MM.1S (cell line): ENCODE measurements around the gene BCL11B.

Source experiments
- DNase-seq: peaks from one replicate; pipeline ENCODE4 v3.0.0-alpha.2; 2015
- H2AFZ ChIP-seq: fragments of 300-600 bp; sonication (generic); 2 replicates; pipeline ENCODE4 v1.6.0; 2016; ENCODE audit warnings: antibody characterized with exemption, low read length
- H3F3A ChIP-seq: fragments of 300-600 bp; sonication (generic); 2 replicates; pipeline ENCODE4 v1.6.1; 2016; ENCODE audit warnings: mild to moderate bottlenecking, antibody characterized with exemption, low read length, moderate library complexity, mixed read lengths; ENCODE audit not compliant: insufficient read depth
- H3K27ac ChIP-seq: fragments of 300-600 bp; sonication (generic); 2 replicates; pipeline ENCODE4 v1.5.1; 2016; ENCODE audit warnings: mild to moderate bottlenecking, low read length
- H3K27me3 ChIP-seq: fragments of 300-600 bp; sonication (generic); replicated peaks from 2 replicates; pipeline ENCODE4 v1.6.0; 2016; ENCODE audit warnings: low read length; ENCODE audit not compliant: insufficient read depth
- H3K36me3 ChIP-seq: fragments of 300-600 bp; sonication (generic); replicated peaks from 2 replicates; pipeline ENCODE4 v1.6.1; 2016; ENCODE audit warnings: mild to moderate bottlenecking, low read length, mixed read lengths; ENCODE audit not compliant: insufficient read depth
- H3K4me1 ChIP-seq: fragments of 300-600 bp; sonication (generic); 2 replicates; pipeline ENCODE4 v1.6.1; 2016; ENCODE audit warnings: low read length, mixed read lengths
- H3K4me2 ChIP-seq: fragments of 300-600 bp; sonication (generic); 2 replicates; pipeline ENCODE4 v1.6.0; 2016; ENCODE audit warnings: low read depth, low read length
- H3K4me3 ChIP-seq: fragments of 300-600 bp; sonication (generic); 2 replicates; pipeline ENCODE4 v1.5.1; 2016; ENCODE audit warnings: low read length, mixed read lengths
- H3K79me2 ChIP-seq: fragments of 300-600 bp; sonication (generic); 2 replicates; pipeline ENCODE4 v1.6.1; 2016; ENCODE audit warnings: mixed run types, low read length, mixed read lengths
- H3K9ac ChIP-seq: fragments of 300-600 bp; sonication (generic); 2 replicates; pipeline ENCODE4 v1.6.1; 2016; ENCODE audit warnings: low read length, mixed read lengths
- H3K9me2 ChIP-seq: fragments of 300-600 bp; sonication (generic); replicated peaks from 2 replicates; pipeline ENCODE4 v1.6.1; 2016; ENCODE audit warnings: mild to moderate bottlenecking, low read length, mixed read lengths; ENCODE audit not compliant: insufficient read depth
- H3K9me3 ChIP-seq: fragments of 300-600 bp; sonication (generic); replicated peaks from 2 replicates; pipeline ENCODE4 v1.6.1; 2016; ENCODE audit warnings: mild to moderate bottlenecking, low read length, mixed read lengths; ENCODE audit not compliant: insufficient read depth
- H4K20me1 ChIP-seq: fragments of 300-600 bp; sonication (generic); 2 replicates; pipeline ENCODE4 v1.6.1; 2016; ENCODE audit warnings: mild to moderate bottlenecking, low read length, moderate library complexity, mixed read lengths; ENCODE audit not compliant: insufficient read depth
- EZH2 ChIP-seq: fragments of 300-600 bp; sonication (generic); optimal IDR thresholded peaks from 2 replicates; pipeline ENCODE3; 2017; ENCODE audit warnings: low read depth, mild to moderate bottlenecking, antibody characterized with exemption, low read length, mixed read lengths
- EZH2phosphoT487 ChIP-seq: fragments of 300-600 bp; sonication (generic); IDR thresholded peaks from 2 replicates; pipeline ENCODE4 v1.6.1; 2018; ENCODE audit warnings: antibody characterized with exemption, low read length
- TF ChIP-seq, protein P1 (sequence below): fragments of 300-600 bp; sonication (generic); IDR thresholded peaks from 2 replicates; pipeline ENCODE4 v1.5.1; 2016; ENCODE audit warnings: antibody characterized with exemption, low read length, mixed read lengths

BCL11B gene

DNA sequence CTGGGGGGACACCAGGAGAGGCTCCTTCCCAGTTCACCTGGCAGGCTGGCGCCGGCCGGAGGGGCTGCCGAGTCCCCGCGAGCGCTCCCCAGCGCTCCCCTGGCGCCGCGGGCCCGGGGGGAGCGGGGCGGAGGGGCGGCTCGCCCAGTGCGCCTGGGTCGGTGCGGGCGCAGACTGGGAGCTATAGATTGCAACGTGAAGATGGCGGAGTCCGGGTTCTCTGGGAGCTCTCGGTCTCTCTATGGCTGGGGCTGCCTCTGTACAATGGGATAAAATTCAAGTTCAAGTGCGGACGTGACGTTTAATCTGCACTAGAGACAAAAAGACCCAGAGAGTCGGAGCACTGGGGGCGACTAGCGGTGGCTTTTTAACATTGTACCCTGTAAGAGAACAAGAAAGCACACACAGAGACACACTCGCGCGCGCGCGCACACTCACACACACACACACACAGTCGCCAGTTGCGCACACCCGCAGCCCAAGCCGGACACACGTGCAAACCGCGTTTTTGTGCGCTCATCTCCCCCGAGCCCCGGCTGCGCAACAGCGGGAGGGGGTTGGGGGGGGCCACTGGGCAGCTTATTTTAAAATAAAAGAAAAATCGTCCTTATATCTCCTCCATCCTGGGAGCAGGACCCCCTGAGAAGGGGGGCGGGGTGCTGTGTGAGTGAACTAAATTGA, at the start of gene BCL11B:
BCL11B (minus strand) TSS at position 247 of the 681 bp plus-strand sequence. CDS start 979 bp downstream, outside the sequence.
- Histone ChIP-seq H3K4me3 (peak within 1 kb of the TSS; percentile 55), H3K9ac (peak within 1 kb of the TSS; percentile 42; the same call in 1 of the 2 replicates), H3K4me2 (peak within 1 kb of the TSS; percentile 82), H2AFZ (peak within 1 kb of the TSS; percentile 63; the same call in 1 of the 2 replicates), H3K9me3 (no peaks in the 10 kb centered on the region), H3K27me3 (no peaks in the 10 kb centered on the region), H3F3A (no peaks in the 10 kb centered on the region), H3K79me2 (no peaks in the 10 kb centered on the region), H3K27ac (no peak within 1 kb of the TSS), H3K36me3 (no peaks in the 10 kb centered on the region), H3K4me1 (no peaks in the 10 kb centered on the region), H4K20me1 (no peaks in the 10 kb centered on the region), H3K9me2 (no peaks in the 10 kb centered on the region)
- DNase-seq: peak; percentile 80
- TF ChIP-seq, protein P1, sequence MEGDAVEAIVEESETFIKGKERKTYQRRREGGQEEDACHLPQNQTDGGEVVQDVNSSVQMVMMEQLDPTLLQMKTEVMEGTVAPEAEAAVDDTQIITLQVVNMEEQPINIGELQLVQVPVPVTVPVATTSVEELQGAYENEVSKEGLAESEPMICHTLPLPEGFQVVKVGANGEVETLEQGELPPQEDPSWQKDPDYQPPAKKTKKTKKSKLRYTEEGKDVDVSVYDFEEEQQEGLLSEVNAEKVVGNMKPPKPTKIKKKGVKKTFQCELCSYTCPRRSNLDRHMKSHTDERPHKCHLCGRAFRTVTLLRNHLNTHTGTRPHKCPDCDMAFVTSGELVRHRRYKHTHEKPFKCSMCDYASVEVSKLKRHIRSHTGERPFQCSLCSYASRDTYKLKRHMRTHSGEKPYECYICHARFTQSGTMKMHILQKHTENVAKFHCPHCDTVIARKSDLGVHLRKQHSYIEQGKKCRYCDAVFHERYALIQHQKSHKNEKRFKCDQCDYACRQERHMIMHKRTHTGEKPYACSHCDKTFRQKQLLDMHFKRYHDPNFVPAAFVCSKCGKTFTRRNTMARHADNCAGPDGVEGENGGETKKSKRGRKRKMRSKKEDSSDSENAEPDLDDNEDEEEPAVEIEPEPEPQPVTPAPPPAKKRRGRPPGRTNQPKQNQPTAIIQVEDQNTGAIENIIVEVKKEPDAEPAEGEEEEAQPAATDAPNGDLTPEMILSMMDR: peak; percentile 39
- TF ChIP-seq EZH2: no peak

DNA sequence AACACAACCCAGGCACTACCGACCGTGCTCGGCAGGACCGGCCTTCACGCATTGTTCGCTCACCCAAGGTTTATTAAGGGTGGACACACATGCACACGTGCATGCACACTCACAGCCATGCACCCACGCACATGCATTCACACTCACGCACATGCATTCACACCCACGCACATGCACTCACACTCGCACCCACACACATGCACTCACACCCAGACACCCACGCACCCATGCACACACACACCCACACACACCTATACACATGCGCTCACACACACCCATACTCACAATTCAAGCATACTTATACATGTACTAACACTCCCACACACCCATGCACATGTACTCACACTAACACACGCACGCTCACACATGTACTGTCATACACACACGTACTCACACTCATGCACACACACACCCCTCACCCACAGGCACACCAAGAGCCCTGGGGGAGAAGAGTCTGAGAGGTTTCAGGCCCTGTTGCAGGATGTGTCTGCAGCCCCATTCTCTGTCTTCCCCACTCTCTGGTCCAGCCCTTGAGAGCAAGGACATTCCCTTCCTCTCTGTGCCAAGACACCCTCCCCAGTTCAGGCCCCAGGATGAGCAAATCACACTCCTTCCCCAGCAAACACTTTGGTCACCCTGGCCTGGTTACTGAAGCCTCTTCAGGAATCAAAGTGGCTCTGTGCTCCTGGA, 49.4 kb upstream of the BCL11B start:
- Histone ChIP-seq H3K27ac (no peak overlapping the region), H3K36me3 (no peaks in the 10 kb centered on the region), H3K9me2 (no peaks in the 10 kb centered on the region), H4K20me1 (no peaks in the 10 kb centered on the region), H3F3A (no peaks in the 10 kb centered on the region), H3K4me2 (no peak overlapping the region), H3K27me3 (no peaks in the 10 kb centered on the region), H3K9me3 (no peaks in the 10 kb centered on the region), H2AFZ (no peak overlapping the region), H3K9ac (no peak overlapping the region), H3K4me3 (no peak overlapping the region), H3K4me1 (no peaks in the 10 kb centered on the region), H3K79me2 (no peaks in the 10 kb centered on the region)
- DNase-seq: no peak
- TF ChIP-seq EZH2phosphoT487 (no peak), EZH2 (no peak)
- TF ChIP-seq, protein P1: no peak

DNA sequence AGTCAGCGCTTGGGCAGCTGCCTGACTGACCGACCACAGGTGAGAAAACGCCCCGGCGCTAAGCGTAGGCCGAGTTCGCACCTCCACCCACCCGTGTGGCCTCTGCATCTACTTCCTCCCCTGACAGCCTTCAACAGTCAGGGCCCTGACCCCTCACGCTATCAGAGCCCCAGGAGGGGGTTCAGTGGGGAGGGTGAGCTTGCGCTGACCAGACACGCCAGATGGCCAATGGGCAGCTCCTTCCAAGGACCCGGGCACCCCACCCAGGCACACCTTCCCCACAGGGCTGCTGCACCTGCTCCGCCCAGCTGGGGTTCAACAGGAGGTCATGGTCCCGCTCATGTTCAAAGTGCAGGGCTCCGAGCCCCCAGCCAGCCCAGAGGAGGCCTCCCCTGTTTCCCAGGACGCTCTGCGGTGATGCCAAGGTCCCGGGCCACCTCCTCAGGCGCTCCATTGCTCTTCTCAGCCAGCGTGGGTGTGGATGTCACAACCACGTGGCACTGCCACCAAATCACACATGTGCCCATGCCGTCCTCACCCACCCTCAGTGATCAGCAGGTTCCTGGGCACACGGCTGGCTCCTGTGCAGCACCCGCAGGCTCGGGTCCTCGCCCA, 48.7 kb upstream of the BCL11B start:
- TF ChIP-seq, protein P1: no peak
- no peak for TF ChIP-seq EZH2phosphoT487
- TF ChIP-seq EZH2: no peak
- Histone ChIP-seq H3K4me1 (no peaks in the 10 kb centered on the region), H3K4me3 (no peak overlapping the region), H3K4me2 (no peak overlapping the region), H2AFZ (no peak overlapping the region), H3K27me3 (no peaks in the 10 kb centered on the region), H3K36me3 (no peaks in the 10 kb centered on the region), H3K9me2 (no peaks in the 10 kb centered on the region), H4K20me1 (no peaks in the 10 kb centered on the region), H3K27ac (no peak overlapping the region), H3K79me2 (no peaks in the 10 kb centered on the region), H3K9ac (no peak overlapping the region), H3K9me3 (no peaks in the 10 kb centered on the region), H3F3A (no peaks in the 10 kb centered on the region)
- DNase-seq: no peak
